Measurements from ENCODE around the gene ALPL. TPM values are rescaled to one million over a fixed set of nuclear protein-coding genes. Genes with fewer than 3 reads are reported as not detected.

ALPL gene
- total RNA-seq, 2 donors from 2014 or later: not detected

- H3K27ac Mint-ChIP-seq: no peak overlapping the region
- no peak for ATAC-seq (replicated peaks)
- H3K4me3 Mint-ChIP-seq: no peak overlapping the region
- no peaks in the 10 kb centered on the region for H3K27me3 Mint-ChIP-seq
- H3K4me1 Mint-ChIP-seq: no peaks in the 10 kb centered on the region
- no peaks in the 10 kb centered on the region for H3K9me3 Mint-ChIP-seq
- H3K36me3 Mint-ChIP-seq (ENCODE audit: low read depth): no peaks in the 10 kb centered on the region
These were observed 13.2 kb upstream of the ALPL start for GRCh38 chr1:21496063-21496462.

DNA sequence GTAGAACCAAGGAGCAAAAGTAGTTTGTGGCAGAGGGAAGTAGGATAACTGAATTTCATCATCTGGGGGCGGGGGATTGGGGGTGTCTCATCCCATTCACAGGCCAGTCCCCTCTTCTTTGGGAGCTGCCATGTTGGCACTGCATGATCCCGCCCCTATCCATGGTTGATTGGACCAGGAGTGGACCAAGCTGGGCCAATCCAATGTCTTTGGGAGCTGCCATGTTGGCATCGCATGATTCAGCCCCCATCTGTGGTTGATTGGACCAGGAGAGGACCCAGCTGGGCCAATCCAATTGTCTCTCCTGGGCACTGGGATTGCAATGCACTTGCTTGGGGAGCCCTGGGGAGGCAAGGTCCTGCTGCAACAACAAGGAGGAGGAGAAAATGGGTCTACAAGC lies 12.3 kb upstream of the ALPL start:
- H3K27ac Mint-ChIP-seq: no peak overlapping the region
- no peaks in the 10 kb centered on the region for H3K27me3 Mint-ChIP-seq
- no peaks in the 10 kb centered on the region for H3K36me3 Mint-ChIP-seq (ENCODE audit: low read depth)
- H3K9me3 Mint-ChIP-seq: no peaks in the 10 kb centered on the region
- no peak for ATAC-seq (replicated peaks)
- no peak overlapping the region for H3K4me3 Mint-ChIP-seq
- no peaks in the 10 kb centered on the region for H3K4me1 Mint-ChIP-seq

DNA sequence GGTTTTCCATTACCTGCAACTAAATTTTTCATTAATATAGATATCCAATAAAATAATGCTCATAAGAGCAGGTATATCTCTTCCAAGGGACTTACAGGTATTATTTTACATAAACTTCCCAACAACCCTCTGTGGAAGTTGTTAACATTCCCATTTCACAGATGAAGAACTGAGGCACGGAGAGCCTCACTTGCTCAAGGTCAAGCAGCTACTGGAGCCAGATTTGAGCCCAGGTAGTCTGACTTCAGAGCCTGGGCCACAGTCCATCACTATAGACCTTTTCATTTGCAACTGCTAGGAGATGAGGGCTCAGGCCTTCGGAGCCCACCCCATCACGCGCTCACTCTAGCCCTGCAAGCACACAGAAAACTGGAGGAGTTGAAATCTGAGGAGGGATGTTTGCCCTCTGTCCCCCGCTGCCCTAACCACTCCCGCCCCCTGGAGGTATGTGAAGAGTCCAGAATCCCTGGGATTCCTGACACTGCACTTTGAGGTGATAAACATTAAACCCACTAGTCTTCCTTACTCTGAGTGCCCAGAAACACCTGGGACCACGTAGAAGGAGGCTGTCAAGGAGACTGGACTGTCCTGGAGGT lies 11.7 kb upstream of the ALPL start:
- H3K9me3 Mint-ChIP-seq: no peaks in the 10 kb centered on the region
- H3K4me3 Mint-ChIP-seq: no peak overlapping the region
- no peak for ATAC-seq (replicated peaks)
- no peaks in the 10 kb centered on the region for H3K27me3 Mint-ChIP-seq
- H3K36me3 Mint-ChIP-seq (ENCODE audit: low read depth): no peaks in the 10 kb centered on the region
- H3K4me1 Mint-ChIP-seq: no peaks in the 10 kb centered on the region
- H3K27ac Mint-ChIP-seq: no peak overlapping the region

DNA sequence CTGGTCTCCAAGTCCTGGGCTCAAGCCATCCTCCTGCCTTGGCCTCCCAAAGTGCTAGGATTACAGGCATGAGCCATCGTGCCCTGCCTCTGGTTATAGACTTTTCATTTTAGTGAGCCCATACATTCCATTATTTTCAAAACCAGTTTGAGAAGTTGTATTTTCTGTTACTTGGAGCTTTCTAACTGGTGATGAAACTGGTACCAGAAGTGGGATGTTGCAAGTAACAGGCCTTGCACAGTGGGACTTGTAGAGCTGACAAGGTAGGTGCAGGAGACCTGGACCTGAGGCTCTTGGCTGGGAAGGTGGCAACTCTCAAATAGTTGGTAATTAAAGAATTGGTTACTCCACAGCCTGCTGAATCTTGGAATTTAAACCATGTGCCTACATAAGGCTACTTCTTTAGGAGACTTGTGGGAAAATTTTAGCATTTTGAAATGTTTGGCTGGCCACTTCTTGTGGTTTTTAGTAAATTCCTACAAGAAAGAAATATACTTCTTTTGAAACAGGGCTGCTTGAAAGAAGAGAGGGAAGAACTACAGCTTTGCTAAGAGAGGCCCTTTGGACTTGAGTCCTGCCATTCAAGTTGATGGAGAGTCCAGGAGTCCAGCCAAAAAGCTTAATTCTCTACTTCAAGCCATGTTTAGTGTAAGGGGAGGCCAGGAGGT lies 9.8 kb upstream of the ALPL start:
- no peak overlapping the region for H3K4me3 Mint-ChIP-seq
- no peak for ATAC-seq (replicated peaks)
- no peaks in the 10 kb centered on the region for H3K4me1 Mint-ChIP-seq
- peaks cover 7% of the 10 kb centered on the region for H3K27me3 Mint-ChIP-seq
- no peak overlapping the region for H3K27ac Mint-ChIP-seq
- no peaks in the 10 kb centered on the region for H3K9me3 Mint-ChIP-seq
- no peaks in the 10 kb centered on the region for H3K36me3 Mint-ChIP-seq (ENCODE audit: low read depth)

GRCh38 chr1:21503706-21504377 lies 5.4 kb upstream of the ALPL start:
- H3K9me3 Mint-ChIP-seq: no peaks in the 10 kb centered on the region
- ATAC-seq (replicated peaks): no peak
- no peak overlapping the region for H3K4me3 Mint-ChIP-seq
- peaks cover 29% of the 10 kb centered on the region for H3K27me3 Mint-ChIP-seq
- H3K4me1 Mint-ChIP-seq: peaks cover 3% of the 10 kb centered on the region
- H3K27ac Mint-ChIP-seq: no peak overlapping the region
- no peaks in the 10 kb centered on the region for H3K36me3 Mint-ChIP-seq (ENCODE audit: low read depth)

DNA sequence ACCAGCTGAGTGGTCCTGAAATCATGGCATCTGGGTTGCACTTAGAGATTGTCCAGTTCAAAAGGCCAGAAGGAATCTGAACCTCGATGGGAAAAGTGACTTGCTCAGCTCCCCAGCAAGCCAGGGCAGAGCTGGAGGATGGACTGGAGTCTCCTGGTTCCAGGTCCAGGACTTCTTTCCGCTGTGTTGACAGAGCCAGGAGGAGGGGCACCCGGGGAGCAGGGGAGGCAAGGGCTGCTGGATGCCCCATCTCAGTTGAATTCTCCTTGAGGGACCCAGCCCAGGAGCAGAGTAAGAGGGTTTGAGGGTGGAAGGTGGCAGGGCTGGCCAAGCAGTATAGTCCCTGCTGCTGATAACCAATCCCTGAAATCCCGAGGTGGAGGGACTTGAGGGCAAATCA lies 2.4 kb upstream of the ALPL start:
- Mint-ChIP-seq H3K9me3 (no peaks in the 10 kb centered on the region), H3K4me3 (no peak overlapping the region), H3K4me1 (peaks cover 5% of the 10 kb centered on the region), H3K27me3 (peaks cover 41% of the 10 kb centered on the region), H3K36me3 (ENCODE audit: low read depth) (no peaks in the 10 kb centered on the region), H3K27ac (no peak overlapping the region)
- no peak for ATAC-seq (replicated peaks)

- Mint-ChIP-seq H3K9me3 (no peaks in the 10 kb centered on the region), H3K27me3 (peaks cover 41% of the 10 kb centered on the region)
- no peak for ATAC-seq (replicated peaks)
These were observed 1.5 kb upstream of the ALPL start for GRCh38 chr1:21507511-21508270.

GRCh38 chr1:21508580-21509350 lies 458 bp upstream of the ALPL start:
- Mint-ChIP-seq H3K4me3 (peak overlapping the region; percentile 52), H3K9me3 (no peaks in the 10 kb centered on the region), H3K27me3 (peaks cover 39% of the 10 kb centered on the region), H3K27ac (no peak overlapping the region), H3K36me3 (ENCODE audit: low read depth) (no peaks in the 10 kb centered on the region), H3K4me1 (peaks cover 5% of the 10 kb centered on the region)
- ATAC-seq (replicated peaks): peak; percentile 96

More at GRCh38 chr1:21507511-21508270, 1.5 kb upstream of the ALPL start:
- no peak overlapping the region for H3K27ac Mint-ChIP-seq
- H3K4me1 Mint-ChIP-seq: peaks cover 5% of the 10 kb centered on the region
- no peaks in the 10 kb centered on the region for H3K36me3 Mint-ChIP-seq (ENCODE audit: low read depth)
- peak overlapping the region; percentile 13 for H3K4me3 Mint-ChIP-seq

DNA sequence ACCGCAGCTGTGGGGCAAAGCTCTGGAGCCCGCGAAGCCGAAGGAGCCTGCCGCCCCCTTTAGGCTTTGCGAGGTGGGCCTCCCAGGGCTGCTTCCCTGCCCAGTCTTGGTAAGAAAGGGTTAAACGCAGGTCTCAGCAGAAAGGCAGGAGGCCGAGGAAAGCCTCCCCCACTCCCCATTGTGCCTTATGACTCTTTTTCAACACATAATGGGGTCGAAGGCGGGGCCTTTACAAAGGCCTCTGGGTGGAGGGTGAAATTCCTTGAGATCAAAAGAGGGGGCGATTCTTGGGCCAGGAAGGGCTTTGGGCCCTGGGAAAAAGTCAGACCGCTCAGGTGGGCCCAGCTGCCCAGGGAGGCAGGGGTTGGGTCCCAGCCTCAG lies 880 bp downstream of the ALPL start:
- no peaks in the 10 kb centered on the region for H3K9me3 Mint-ChIP-seq
- ATAC-seq (replicated peaks): no peak
- H3K36me3 Mint-ChIP-seq (ENCODE audit: low read depth): no peaks in the 10 kb centered on the region
- peaks cover 32% of the 10 kb centered on the region for H3K27me3 Mint-ChIP-seq
- peaks cover 5% of the 10 kb centered on the region for H3K4me1 Mint-ChIP-seq
- H3K4me3 Mint-ChIP-seq: no peak overlapping the region
- H3K27ac Mint-ChIP-seq: no peak overlapping the region

GRCh38 chr1:21510885-21511578 lies 1.8 kb downstream of the ALPL start:
- H3K4me3 Mint-ChIP-seq: no peak overlapping the region
- H3K9me3 Mint-ChIP-seq: no peaks in the 10 kb centered on the region
- no peak overlapping the region for H3K27ac Mint-ChIP-seq
- peaks cover 5% of the 10 kb centered on the region for H3K4me1 Mint-ChIP-seq
- no peak for ATAC-seq (replicated peaks)
- H3K36me3 Mint-ChIP-seq (ENCODE audit: low read depth): no peaks in the 10 kb centered on the region
- peaks cover 31% of the 10 kb centered on the region for H3K27me3 Mint-ChIP-seq

DNA sequence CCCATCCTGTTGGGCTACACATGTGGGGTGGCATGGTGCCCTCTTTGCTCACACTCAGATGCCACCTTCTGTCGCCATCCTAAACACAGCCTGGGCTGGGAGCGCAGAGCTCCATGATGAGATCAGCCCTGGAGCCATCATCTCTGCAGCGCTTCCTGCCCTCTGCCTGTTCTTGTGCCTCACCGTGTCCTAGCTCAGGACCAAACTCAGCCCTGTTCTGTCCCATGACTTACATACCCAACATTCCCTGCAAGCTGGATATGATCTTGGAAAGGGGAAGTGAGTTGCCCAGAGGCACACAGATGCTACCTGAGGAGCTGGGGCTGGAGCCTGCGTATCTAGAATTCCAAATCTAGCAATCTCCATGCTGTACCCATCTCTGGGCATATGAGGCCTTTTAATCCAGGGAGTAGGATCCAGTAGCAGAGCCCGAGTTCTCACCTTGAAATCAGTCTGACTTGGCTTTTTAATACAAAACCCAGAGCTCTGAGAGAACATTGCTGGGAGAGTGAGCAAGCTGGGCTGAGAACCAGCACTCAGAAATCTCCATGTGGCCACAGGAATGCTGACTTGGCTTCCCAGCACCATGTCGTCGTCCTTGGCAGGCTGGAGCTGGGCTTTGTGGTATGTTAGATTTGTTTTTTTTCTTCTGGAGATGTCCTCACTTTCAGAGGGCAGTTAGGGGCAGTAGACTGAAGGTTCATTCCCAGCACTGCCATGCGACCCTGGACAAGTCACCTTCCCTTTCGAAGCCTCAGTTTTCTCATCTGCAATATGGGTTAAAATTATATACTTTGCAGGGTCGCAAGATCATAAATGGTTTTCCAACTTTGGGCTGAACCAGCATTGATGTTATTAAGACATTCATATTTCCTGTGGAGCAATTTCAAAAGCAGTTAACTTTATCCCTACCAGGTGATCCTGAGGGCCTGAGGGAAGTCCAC lies 2.6 kb downstream of the ALPL start:
- no peaks in the 10 kb centered on the region for H3K36me3 Mint-ChIP-seq (ENCODE audit: low read depth)
- no peak overlapping the region for H3K4me3 Mint-ChIP-seq
- H3K27ac Mint-ChIP-seq: no peak overlapping the region
- no peaks in the 10 kb centered on the region for H3K9me3 Mint-ChIP-seq
- H3K27me3 Mint-ChIP-seq: peaks cover 28% of the 10 kb centered on the region
- peaks cover 5% of the 10 kb centered on the region for H3K4me1 Mint-ChIP-seq
- ATAC-seq (replicated peaks): no peak

GRCh38 chr1:21514245-21514644 lies 5.0 kb downstream of the ALPL start:
- Mint-ChIP-seq H3K4me3 (no peak overlapping the region), H3K9me3 (no peaks in the 10 kb centered on the region), H3K27ac (no peak overlapping the region), H3K36me3 (ENCODE audit: low read depth) (no peaks in the 10 kb centered on the region), H3K4me1 (no peaks in the 10 kb centered on the region), H3K27me3 (peaks cover 14% of the 10 kb centered on the region)
- ATAC-seq (replicated peaks): no peak

GRCh38 chr1:21517161-21517589 lies 8.0 kb downstream of the ALPL start:
- H3K27ac Mint-ChIP-seq: no peak overlapping the region
- no peak overlapping the region for H3K4me3 Mint-ChIP-seq
- H3K4me1 Mint-ChIP-seq: no peaks in the 10 kb centered on the region
- no peaks in the 10 kb centered on the region for H3K9me3 Mint-ChIP-seq
- peaks cover 4% of the 10 kb centered on the region for H3K27me3 Mint-ChIP-seq
- no peaks in the 10 kb centered on the region for H3K36me3 Mint-ChIP-seq (ENCODE audit: low read depth)
- ATAC-seq (replicated peaks): no peak

All from activated T-helper 17 cell treated with anti-CD3 and anti-CD28 coated beads, Interleukin-2, amount 50 U/mL, for 72 hours (primary cell).